ENCODE measurements around the gene KISS1R.
"Not testable (repeated sequence)": the region's sequence is repeated elsewhere in the genome, so short reads cannot be mapped to it uniquely, and the experiment has no call there.

The KISS1R gene

GRCh38 chr19:945401-946252 is 28.5 kb downstream of the KISS1R start:
- no peak for DNase-seq (ENCODE audit: low read depth, low spot score)
- H3K4me3 ChIP-seq (ENCODE audit: low read length): no peak overlapping the region

GRCh38 chr19:947090-947706 is 30.1 kb downstream of the KISS1R start:
- H3K4me3 ChIP-seq (ENCODE audit: low read length): no peak overlapping the region

GRCh38 chr19:947707-948539 is 30.8 kb downstream of the KISS1R start:
- DNase-seq (ENCODE audit: low read depth, low spot score): no peak
- H3K4me3 ChIP-seq (ENCODE audit: low read length): no peak overlapping the region

More at GRCh38 chr19:947090-947706, 30.1 kb downstream of the KISS1R start:
- DNase-seq (ENCODE audit: low read depth, low spot score): no peak

DNA sequence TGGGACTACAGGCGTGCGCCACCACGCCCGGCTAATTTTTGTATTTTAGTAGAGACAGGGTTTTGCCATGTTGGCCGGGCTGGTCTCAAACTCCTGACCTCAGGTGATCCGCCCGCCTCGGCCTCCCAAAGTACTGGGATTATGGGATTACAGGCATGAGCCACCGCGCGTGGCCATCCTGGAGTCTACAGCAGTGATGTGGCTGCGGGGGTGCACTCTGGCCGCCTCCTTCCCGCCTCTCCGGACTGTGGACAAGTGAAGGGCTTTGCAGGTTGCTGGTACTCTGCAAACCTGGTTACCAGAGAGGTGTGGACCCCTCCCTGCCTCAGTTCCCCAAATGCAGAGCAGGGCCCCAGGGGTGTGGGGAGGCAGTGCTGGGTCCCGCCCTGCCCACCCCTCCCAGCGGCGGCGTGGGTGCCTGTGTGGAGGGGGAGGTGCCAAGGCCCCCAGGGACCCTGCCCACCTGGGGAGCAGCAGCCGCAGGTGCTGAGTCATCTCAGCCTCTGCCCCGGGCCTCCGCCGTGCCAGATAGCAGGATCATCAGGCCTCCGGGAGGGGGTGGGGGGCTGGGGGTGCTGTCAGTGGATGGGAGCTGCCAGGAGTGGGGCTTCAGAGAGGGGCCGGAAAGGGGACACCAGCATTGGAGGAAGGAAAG is 31.8 kb downstream of the KISS1R start:
- DNase-seq (ENCODE audit: low read depth, low spot score): no peak
- H3K4me3 ChIP-seq (ENCODE audit: low read length): no peak overlapping the region

DNA sequence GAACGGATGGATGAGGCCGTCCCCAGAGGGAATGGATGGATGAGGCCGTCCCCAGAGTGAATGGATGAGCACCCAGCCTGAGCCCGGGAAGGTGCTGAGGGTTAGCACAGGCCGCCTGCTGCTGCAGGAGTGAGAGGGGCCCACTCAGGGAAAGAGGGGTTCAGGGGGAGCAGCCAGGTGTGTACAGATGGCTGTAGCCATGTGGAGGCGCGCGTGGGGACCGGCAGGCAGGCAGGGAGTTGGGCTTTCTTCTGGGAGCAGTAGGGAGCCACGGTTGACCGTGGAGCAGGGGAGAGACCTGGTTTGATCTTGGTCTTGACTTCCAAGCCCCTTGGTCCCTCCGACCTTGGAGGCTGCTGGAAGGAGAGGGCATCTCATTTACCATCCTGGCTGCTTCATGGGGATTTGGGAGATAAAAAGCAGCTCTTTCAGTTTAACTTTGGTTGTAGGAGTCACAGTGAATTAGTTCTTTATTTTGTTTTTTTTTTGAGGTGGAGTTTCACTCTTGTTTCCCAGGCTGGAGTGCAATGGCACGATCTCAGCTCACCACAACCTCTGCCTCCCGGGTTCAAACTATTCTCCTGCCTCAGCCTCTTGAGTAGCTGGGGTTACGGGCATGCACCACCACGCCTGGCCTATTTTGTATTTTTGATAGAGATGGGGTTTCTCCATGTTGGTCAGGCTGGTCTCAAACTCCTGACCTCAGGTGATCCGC is 33.4 kb downstream of the KISS1R start:
- no peak overlapping the region for H3K4me3 ChIP-seq (ENCODE audit: low read length)
- DNase-seq (ENCODE audit: low read depth, low spot score): no peak

DNA sequence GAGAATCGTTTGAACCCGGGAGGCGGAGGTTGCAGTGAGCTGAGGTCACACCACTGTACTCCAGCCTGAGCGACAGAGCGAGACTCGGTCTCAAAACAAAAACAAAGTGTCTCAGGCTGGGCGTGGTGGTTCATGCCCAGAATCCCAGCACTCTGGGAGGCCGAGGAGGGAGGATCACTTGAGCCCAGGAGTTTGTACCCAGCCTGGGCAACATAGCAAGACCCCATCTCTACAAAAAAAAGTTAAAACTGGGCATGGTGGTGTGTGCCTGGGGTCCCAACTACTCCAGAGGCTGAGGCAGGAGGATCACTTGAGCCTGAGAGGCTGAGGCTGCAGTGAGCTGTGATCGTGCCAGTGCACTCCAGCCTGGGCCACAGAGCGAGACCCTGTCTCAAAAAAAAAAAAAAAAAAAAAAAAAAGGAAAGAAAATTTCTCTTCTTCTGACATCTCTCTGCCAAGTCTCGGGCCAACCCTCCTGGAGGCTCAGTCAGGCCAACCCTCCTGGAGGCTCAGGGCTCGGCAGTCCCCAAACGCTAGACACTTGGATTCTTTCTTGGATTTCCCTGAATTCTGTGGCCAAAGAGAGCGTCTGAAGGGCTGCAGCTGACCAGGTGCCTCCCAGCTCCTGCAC is 35.0 kb downstream of the KISS1R start:
- no peak overlapping the region for H3K4me3 ChIP-seq (ENCODE audit: low read length)
- DNase-seq (ENCODE audit: low read depth, low spot score): no peak

- H3K4me3 ChIP-seq (ENCODE audit: low read length): no peak overlapping the region
- DNase-seq (ENCODE audit: low read depth, low spot score): no peak
Observed at GRCh38 chr19:952680-953444, 35.7 kb downstream of the KISS1R start.

- H3K4me3 ChIP-seq (ENCODE audit: low read length): no peak overlapping the region
- no peak for DNase-seq (ENCODE audit: low read depth, low spot score)
Observed at GRCh38 chr19:953445-954271, 36.5 kb downstream of the KISS1R start.

- DNase-seq (ENCODE audit: low read depth, low spot score): no peak
- H3K4me3 ChIP-seq (ENCODE audit: low read length): no peak overlapping the region
Observed at GRCh38 chr19:954272-954671, 37.1 kb downstream of the KISS1R start.

GRCh38 chr19:954672-955494 is 37.8 kb downstream of the KISS1R start:
- H3K4me3 ChIP-seq (ENCODE audit: low read length): no peak overlapping the region
- no peak for DNase-seq (ENCODE audit: low read depth, low spot score)

- no peak for DNase-seq (ENCODE audit: low read depth, low spot score)
- no peak overlapping the region for H3K4me3 ChIP-seq (ENCODE audit: low read length)
Observed at GRCh38 chr19:955803-956765, 39.0 kb downstream of the KISS1R start.

- no peak for DNase-seq (ENCODE audit: low read depth, low spot score)
Observed at GRCh38 chr19:956766-957440, 39.8 kb downstream of the KISS1R start.

DNA sequence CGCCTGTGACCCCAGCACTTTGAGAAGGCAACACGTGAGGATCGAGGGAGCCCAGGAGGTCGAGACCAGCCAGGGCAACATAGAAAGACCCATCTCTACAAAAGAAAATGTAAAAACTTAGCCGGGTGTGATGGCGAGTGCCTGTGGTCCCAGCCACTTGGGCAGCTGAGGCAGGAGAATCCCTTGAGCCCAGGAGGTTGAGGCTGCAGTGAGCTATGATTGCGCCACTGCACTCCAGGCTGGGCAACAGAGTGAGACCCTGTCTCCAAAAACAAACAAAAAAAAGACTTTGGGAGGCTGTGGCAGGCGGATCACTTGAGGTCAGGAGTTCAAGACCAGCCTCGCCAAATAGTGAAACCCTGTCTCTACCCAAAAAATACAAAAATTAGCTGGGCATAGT is 40.4 kb downstream of the KISS1R start:
- not testable (repeated sequence) for DNase-seq (ENCODE audit: low read depth, low spot score); H3K4me3 ChIP-seq (ENCODE audit: low read length)

More at GRCh38 chr19:956766-957440, 39.8 kb downstream of the KISS1R start:
- no peak overlapping the region for H3K4me3 ChIP-seq (ENCODE audit: low read length)

Data from Jurkat, Clone E6-1 (cell line).